Effector memory CD4-positive, alpha-beta T cell (primary cell): ENCODE data around the gene PALM3.
"Not testable (repeated sequence)": the region's sequence is repeated elsewhere in the genome, so short reads cannot be mapped to it uniquely, and the experiment has no call there.

Experiments
- DNase-seq, 3 donors: peaks; one replicate each; pipeline ENCODE4 v3.0.0-alpha.2; 2020
- H3K27ac ChIP-seq: 2 replicates; pipeline ENCODE4 v1.7.0; 2013; ENCODE audit warnings: mild to moderate bottlenecking, low read length, moderate library complexity; ENCODE audit not compliant: insufficient read depth, poor library complexity, severe bottlenecking
- H3K27me3 ChIP-seq: replicated peaks from 2 replicates; pipeline ENCODE4 v1.7.0; 2013; ENCODE audit warnings: mild to moderate bottlenecking, low read length; ENCODE audit not compliant: insufficient read depth, control insufficient read depth, poor library complexity, severe bottlenecking
- H3K36me3 ChIP-seq: 2 replicates; pipeline ENCODE4 v1.7.0; 2013; ENCODE audit warnings: mild to moderate bottlenecking, low read length, moderate library complexity; ENCODE audit not compliant: control insufficient read depth, insufficient read depth
- H3K4me1 ChIP-seq: 2 replicates; pipeline ENCODE4 v1.7.0; 2013; ENCODE audit warnings: low read length, mild to moderate bottlenecking; ENCODE audit not compliant: control insufficient read depth, insufficient read depth, poor library complexity, severe bottlenecking
- H3K4me3 ChIP-seq: 2 replicates; pipeline ENCODE4 v1.7.0; 2013; ENCODE audit warnings: low read length, low read depth, mild to moderate bottlenecking; ENCODE audit not compliant: insufficient read depth, poor library complexity, severe bottlenecking
- H3K9me3 ChIP-seq: 2 replicates; pipeline ENCODE4 v1.7.0; 2013; ENCODE audit warnings: mild to moderate bottlenecking, low read length, moderate library complexity; ENCODE audit not compliant: control insufficient read depth

The PALM3 gene

DNA sequence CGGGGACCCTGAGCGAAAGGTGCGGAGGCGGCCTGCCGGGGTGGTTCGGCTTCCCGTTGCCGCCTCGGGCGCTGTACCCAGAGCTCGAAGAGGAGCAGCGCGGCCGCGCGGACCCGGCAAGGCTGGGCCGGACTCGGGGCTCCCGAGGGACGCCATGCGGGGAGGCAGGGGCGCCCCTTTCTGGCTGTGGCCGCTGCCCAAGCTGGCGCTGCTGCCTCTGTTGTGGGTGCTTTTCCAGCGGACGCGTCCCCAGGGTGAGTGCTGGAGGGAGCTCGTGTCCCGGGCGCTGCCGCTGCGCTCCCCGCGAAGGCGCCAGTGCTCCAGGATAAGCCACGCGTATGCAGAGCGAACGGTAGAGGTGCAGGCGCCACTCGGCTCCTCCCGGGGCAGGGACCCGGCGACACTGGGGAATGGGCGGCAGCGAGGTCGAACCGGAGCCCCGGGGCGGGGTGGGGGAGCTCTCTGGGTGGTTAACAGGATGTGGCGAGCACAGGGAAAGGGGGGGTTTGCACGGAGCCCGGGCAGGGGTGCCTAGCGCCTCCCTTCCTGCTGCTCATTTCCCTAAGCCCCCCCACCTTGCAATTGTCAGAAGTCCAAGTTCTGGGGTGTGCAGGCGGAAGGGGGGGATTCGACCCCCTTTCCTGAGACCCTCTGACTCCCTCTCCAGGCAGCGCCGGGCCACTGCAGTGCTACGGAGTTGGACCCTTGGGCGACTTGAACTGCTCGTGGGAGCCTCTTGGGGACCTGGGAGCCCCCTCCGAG, 30.0 kb downstream of the PALM3 start, which contains the start of gene IL27RA:
Gene IL27RA (plus strand): TSS at position 44 of the 762 bp plus-strand sequence. CDS start 111 bp downstream, at position 155.
- Histone ChIP-seq H3K9me3 (no peaks in the 10 kb centered on the region), H3K36me3 (peaks cover 6% of the 10 kb centered on the region), H3K4me3 (peak within 1 kb of the TSS; percentile 69), H3K4me1 (peaks cover 15% of the 10 kb centered on the region), H3K27ac (peak within 1 kb of the TSS; percentile 96), H3K27me3 (no peaks in the 10 kb centered on the region)
- peak; percentile 61 to 71 (median 66) for DNase-seq

DNA sequence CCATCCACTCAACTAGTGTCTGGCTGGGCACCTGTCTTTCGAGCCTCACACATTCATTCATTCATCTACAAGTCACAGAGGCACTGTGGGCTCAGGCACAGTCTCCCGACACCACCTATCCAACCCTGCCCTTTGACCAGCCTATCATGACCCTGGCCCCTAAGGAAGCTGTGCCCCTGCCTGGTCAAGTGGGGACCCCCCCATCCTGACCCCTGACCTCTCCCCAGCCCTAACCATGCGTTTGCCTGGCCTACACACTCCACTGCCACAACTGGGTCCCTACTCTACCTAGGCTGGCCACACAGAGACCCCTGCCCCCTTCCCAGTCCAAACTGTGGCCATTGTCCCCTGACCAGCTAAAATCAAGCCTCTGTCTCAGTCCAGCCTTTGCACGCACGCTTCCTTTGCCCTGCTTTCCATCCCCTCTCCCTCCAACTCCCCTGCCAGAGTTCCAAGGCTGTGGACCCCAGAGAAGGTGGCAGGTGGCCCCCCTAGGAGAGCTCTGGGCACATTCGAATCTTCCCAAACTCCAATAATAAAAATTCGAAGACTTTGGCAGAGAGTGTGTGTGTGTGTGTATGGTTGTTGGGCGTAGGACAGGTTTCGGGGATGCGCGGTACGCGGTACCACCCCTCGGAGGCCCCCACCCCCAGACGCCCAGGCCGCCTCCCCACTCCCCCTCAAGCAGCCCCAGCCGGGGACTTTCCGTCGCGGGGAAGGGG, 30.7 kb downstream of the PALM3 start:
- Histone ChIP-seq H3K27me3 (no peaks in the 10 kb centered on the region), H3K36me3 (peaks cover 1% of the 10 kb centered on the region), H3K4me1 (peaks cover 13% of the 10 kb centered on the region), H3K4me3 (peak overlapping the region; percentile 69), H3K9me3 (no peaks in the 10 kb centered on the region), H3K27ac (peak overlapping the region; percentile 96)
- DNase-seq = peak; percentile 63 to 69 (median 65)

DNA sequence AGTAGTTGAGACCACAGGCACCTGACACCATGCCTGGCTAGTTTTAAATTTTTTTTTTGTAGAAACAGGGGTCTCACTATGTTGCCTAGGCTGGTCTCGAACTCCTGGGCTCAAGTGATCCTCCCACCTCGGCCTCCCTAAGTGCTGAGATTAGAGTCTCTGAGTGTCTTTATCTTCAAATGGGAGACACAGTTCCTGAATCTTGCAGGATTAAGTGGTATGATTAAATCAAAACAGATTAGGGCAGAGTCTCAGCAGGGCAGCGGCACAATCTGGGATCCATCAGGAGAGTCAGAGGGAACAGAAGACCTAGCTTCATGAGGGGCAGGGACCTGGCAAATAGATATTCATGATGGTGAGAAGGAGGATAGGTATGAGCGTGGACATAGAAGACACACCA, 33.0 kb downstream of the PALM3 start:
- H3K4me3 ChIP-seq = no peak overlapping the region
- H3K36me3 ChIP-seq = no peaks in the 10 kb centered on the region
- no peaks in the 10 kb centered on the region for H3K9me3 ChIP-seq
- peaks cover 12% of the 10 kb centered on the region for H3K4me1 ChIP-seq
- H3K27ac ChIP-seq = no peak overlapping the region
- no peaks in the 10 kb centered on the region for H3K27me3 ChIP-seq
- no peak for DNase-seq

DNA sequence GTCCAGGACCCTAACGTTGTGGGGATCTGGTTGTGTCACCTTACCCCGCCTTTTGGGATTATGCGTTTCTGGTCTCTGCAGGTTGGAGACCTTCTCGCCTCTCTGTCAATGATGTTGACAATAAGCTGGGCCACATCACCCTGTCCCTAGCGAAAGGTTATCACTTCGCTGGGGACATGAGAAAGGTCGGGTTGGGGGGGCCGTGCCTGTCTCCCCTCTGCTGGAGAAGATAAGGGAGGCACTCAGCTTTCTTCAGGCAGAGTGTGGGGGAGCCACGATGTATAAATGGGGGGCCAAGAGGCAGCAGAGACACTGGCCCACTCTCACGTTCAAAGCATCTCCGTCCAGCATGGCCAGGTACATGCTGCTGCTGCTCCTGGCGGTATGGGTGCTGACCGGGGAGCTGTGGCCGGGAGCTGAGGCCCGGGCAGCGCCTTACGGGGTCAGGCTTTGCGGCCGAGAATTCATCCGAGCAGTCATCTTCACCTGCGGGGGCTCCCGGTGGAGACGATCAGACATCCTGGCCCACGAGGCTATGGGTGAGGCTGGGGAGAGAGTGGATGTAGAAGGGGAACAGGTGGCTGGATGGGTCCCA, 33.9 kb downstream of the PALM3 start, which contains the start of gene RLN3:
Gene RLN3 (plus strand): TSS at position 293 of the 595 bp plus-strand sequence. CDS start 57 bp downstream, at position 350.
- Histone ChIP-seq H3K27me3 (no peaks in the 10 kb centered on the region), H3K9me3 (no peaks in the 10 kb centered on the region), H3K27ac (no peak within 1 kb of the TSS), H3K36me3 (no peaks in the 10 kb centered on the region), H3K4me1 (peaks cover 12% of the 10 kb centered on the region), H3K4me3 (no peak within 1 kb of the TSS)
- no peak for DNase-seq

DNA sequence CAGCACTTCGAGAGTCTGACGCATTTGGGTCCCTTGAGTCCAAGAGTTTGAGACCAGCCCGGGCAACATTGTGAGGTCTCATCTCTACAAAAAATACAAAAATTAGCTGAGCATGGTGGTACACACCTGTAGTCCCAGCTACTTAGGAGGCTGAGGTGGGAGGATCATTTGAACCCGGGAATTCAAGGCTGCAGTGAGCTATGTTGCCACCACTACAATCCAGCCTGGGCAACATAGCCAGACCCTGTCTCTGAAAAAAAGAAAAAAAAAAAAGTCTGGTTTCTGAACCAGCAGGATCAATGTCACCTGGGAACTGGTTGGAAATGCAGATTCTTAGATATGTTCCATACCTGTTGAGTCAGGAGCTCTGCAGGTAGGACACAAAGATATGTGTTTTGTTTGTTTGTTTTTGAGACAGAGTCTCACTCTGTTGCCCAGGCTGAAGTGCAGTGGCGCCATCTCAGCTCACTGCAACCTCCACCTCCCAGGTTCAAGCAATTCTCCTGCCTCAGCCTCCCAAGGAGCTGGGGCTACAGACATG, 35.2 kb downstream of the PALM3 start:
- not testable (repeated sequence) for DNase-seq, H3K9me3 ChIP-seq, H3K4me3 ChIP-seq, H3K36me3 ChIP-seq, H3K4me1 ChIP-seq, H3K27ac ChIP-seq, H3K27me3 ChIP-seq

DNA sequence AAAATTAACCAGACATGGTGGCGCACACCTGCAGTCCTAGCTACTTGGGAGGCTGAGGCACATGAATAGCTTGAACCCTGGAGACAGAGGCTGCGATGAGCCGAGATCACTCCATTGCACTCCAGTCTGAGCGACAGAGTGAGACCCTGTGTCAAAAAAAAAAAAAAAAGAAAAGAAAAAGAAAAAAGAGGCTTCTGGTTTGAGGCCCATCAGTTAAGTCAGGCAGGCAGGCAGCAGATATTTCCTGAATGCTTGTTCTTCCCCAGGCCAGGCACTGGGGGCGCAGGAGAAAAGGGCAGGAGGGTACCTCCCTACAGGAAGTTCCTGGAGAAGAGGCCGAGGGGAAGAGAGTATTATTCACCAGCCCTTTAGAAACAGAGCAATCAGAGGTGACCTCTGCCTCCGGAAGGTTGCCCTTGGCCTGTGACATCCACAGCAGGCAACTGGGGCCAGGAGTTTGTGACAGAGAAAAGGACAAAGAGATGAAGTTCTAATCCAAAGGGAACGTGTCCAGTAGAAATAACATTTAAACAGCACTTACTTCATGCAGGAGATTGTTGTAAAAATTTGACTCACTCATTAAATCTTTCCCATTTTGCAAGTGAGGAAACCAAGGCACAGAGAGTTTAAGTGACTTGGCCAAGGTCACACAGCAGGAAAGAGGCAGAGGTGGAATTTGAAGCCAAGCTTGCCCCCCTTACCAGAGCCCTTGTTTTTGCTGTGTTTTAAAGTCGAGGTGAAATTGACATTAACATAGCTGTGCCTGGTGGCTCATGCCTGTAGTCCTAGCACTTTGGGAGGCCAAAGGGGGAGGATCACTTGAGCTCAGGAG, 38.3 kb downstream of the PALM3 start:
- no peak overlapping the region for H3K27ac ChIP-seq
- H3K36me3 ChIP-seq = no peaks in the 10 kb centered on the region
- no peaks in the 10 kb centered on the region for H3K9me3 ChIP-seq
- no peak for DNase-seq
- no peaks in the 10 kb centered on the region for H3K27me3 ChIP-seq
- H3K4me1 ChIP-seq = no peaks in the 10 kb centered on the region
- H3K4me3 ChIP-seq = no peak overlapping the region

DNA sequence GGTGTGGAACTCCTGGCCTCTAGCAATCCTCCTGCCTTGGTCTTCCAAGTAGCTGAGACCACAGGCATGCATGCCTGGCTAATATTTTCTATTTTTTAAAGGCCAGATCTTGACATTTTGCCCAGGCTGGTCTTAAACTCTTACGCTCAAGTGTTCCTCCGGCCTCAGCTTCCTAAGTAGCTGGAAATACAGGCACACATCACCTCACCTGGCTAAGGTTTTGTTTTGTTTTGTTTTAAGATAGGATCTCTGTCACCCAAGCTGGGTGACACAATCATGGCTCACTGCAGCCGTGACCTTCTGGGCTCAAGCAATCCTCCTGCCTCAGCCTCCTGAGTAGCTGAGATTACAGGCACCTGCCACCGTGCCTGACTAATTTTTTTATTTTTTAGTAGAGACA, 39.4 kb downstream of the PALM3 start:
- Histone ChIP-seq H3K4me1 (no peaks in the 10 kb centered on the region), H3K27ac (no peak overlapping the region)
- DNase-seq = no peak

DNA sequence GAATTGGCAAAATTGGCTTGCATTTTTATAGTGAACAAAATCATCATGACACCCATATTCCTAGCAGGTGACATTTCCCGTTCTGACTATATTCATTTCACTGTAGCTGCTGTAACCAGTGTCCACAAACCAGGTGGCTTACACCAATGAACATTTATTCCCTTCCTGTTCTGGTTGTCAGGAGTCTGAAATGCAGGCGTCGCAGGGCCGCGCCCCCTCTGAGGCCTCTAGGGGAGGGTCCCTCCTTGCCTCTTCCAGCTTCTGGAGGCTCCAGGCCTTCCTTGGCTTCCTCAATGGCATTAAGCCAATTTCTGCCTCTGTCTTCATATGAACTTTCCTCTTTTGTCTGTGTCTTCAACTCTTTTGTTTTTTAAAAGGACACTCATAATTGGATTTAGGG, 40.4 kb downstream of the PALM3 start:
- Histone ChIP-seq H3K4me1 (no peaks in the 10 kb centered on the region), H3K9me3 (no peaks in the 10 kb centered on the region), H3K27me3 (no peaks in the 10 kb centered on the region), H3K36me3 (no peaks in the 10 kb centered on the region), H3K27ac (no peak overlapping the region), H3K4me3 (no peak overlapping the region)
- no peak for DNase-seq

More for the DNA sequence above, 39.4 kb downstream of the PALM3 start:
- Histone ChIP-seq H3K36me3 (no peaks in the 10 kb centered on the region), H3K9me3 (no peaks in the 10 kb centered on the region), H3K27me3 (no peaks in the 10 kb centered on the region), H3K4me3 (no peak overlapping the region)

DNA sequence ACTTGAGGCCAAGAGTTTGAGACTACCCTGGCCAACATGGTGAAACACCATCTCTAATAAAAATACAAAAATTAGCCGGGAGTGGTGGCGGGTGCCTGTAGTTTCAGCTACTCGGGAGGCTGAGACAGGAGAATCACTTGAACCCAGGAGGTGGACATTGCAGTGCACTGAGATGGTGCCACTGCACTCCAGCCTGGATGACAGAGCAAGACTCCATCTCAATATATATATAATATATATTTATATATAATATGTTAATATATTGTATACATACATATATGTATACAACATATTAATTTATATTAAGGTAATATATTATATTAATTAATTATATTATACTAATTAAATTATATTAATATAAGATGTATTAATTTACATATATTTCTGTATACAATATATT, 42.1 kb downstream of the PALM3 start:
- H3K4me3 ChIP-seq, H3K4me1 ChIP-seq, H3K27me3 ChIP-seq: not testable (repeated sequence)

More for the DNA sequence above, 42.1 kb downstream of the PALM3 start:
- not testable (repeated sequence) for H3K9me3 ChIP-seq, DNase-seq, H3K27ac ChIP-seq, H3K36me3 ChIP-seq
